ENCODE results near the gene RABL2A.
"Not testable (repeated sequence)": the region's sequence is repeated elsewhere in the genome, so short reads cannot be mapped to it uniquely, and the experiment has no call there.

GRCh38 chr2:113584311-113585092, 42.6 kb upstream of the RABL2A start:
- TF ChIP-seq, protein P1, sequence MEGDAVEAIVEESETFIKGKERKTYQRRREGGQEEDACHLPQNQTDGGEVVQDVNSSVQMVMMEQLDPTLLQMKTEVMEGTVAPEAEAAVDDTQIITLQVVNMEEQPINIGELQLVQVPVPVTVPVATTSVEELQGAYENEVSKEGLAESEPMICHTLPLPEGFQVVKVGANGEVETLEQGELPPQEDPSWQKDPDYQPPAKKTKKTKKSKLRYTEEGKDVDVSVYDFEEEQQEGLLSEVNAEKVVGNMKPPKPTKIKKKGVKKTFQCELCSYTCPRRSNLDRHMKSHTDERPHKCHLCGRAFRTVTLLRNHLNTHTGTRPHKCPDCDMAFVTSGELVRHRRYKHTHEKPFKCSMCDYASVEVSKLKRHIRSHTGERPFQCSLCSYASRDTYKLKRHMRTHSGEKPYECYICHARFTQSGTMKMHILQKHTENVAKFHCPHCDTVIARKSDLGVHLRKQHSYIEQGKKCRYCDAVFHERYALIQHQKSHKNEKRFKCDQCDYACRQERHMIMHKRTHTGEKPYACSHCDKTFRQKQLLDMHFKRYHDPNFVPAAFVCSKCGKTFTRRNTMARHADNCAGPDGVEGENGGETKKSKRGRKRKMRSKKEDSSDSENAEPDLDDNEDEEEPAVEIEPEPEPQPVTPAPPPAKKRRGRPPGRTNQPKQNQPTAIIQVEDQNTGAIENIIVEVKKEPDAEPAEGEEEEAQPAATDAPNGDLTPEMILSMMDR (IDR thresholded peaks at IDR 0.05), result not testable (repeated sequence)
- not testable (repeated sequence) for TF ChIP-seq POLR2A (IDR thresholded peaks at IDR 0.05)

Data from heart left ventricle (tissue), 13 donors.